Measurements from ENCODE around the gene AKR1C2.

- TF ChIP-seq CTCF (IDR thresholded peaks at IDR 0.05) (no peak), EZH2 (IDR thresholded peaks at IDR 0.05; ENCODE audit: borderline replicate concordance, insufficient read depth, low read depth, low read length, poor library complexity, severe bottlenecking) (no peak)
These were observed 24.8 kb downstream of the AKR1C2 start for GRCh38 chr10:4978870-4979269.
